GM10266 (cell line): ENCODE data around the gene MBD6.

Experiments
- DNase-seq: peaks from one replicate; pipeline ENCODE4 v3.0.0; 2012; ENCODE audit errors: extremely low spot score
- TF ChIP-seq, protein P1 (sequence below): IDR thresholded peaks from 2 replicates; pipeline ENCODE4 v1.5.1; 2012; ENCODE audit warnings: mild to moderate bottlenecking, low read depth; ENCODE audit not compliant: control insufficient read depth, insufficient read depth; ENCODE audit errors: missing control alignments

MBD6 gene

DNA sequence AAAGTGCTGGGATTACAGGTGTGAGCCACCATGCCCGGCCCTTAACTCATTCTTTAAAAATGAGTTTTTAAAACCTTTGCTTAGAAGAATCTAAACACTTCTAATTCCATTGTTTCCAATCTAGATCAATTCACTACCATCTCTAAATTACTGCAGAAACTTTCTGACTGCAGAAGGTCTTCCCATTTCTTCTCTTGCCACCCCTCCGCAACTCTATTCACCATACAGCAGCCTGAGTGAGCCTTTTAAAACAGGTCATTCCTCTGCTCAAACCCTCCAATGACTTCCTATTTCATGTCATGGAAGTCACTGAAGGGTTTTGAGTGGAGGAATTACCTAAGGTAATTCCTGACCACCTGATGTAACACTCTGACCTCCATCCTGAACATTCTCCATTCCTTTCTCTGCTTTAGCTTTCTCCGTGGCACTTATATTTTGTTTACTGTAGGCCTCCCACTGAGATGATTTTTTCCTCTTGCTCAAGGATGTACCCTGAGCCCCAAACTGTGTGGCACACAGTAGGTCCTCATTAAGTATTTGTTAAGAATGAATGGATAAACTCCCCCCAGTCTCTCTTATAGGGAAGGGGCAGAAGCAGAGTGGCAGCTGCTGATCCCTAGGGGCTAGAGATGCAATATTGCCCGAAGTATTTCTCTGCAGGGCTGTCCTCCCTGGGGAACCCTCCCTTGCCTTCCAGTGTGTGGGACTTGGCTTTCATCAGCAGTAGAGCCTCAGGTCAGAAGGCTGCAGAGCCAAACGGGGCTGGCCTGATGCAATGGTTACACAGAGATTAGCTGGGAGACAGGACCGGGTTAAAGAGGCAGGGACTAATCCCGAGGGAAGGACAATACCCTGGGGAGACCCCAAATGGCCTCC is 3.5 kb upstream of the MBD6 start:
- no peak for DNase-seq
- TF ChIP-seq, protein P1, sequence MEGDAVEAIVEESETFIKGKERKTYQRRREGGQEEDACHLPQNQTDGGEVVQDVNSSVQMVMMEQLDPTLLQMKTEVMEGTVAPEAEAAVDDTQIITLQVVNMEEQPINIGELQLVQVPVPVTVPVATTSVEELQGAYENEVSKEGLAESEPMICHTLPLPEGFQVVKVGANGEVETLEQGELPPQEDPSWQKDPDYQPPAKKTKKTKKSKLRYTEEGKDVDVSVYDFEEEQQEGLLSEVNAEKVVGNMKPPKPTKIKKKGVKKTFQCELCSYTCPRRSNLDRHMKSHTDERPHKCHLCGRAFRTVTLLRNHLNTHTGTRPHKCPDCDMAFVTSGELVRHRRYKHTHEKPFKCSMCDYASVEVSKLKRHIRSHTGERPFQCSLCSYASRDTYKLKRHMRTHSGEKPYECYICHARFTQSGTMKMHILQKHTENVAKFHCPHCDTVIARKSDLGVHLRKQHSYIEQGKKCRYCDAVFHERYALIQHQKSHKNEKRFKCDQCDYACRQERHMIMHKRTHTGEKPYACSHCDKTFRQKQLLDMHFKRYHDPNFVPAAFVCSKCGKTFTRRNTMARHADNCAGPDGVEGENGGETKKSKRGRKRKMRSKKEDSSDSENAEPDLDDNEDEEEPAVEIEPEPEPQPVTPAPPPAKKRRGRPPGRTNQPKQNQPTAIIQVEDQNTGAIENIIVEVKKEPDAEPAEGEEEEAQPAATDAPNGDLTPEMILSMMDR, result no peak

DNA sequence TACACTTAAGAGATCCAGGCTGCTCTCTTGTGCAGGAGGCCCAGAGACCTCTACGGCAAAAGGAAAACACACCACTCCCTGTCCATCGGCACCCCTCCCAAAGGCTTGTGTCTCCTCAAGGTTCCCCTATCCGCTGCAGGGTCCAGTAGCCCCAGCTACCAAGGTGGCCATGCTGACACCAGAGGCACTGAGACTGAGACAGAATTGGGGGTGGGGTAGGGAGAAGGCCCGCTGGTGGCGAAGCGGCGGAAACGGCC is 2.9 kb upstream of the MBD6 start:
- no peak for DNase-seq
- TF ChIP-seq, protein P1, result no peak

DNA sequence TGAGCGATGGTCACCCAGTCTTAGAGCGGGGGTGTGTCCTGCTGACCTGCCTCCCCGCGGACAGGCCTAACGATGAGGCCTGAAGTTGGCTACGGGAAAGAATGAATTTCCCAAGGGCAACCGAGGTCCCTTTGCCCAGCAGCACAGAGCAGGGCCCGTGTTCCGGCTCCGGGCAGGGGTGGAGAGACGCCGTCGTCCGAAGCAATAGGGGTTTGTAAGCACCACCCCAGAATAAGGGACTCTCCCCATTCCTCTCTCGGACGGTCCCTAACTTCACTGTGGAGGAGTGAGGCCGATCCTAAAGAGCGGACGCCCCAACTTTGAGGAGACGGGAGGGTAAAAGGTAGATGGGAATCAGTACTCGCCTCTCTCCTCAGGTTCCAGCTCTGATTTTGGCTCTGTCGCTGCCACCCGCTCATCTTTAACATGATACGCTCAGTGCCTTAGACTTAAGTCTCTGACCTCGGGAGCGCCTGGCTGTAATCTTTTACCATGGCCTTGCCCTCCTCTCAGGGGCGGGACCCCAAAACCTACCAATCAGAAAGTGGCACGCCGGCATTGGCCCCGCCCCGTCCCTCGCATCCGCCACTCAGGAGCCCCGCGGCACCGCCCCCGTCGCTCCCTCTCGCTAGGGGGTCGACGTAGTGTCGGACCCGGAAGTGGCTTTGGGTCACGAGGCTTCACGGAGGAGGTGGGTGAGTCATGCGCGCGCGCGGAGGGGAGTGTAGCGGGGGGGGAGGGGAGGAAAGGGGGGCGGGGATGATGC is 2.4 kb upstream of the MBD6 start, which contains the start of gene DDIT3:
Gene DDIT3 (minus strand): TSS at position 462 of the 766 bp plus-strand sequence. CDS start 3,108 bp downstream, outside the sequence.
- DNase-seq, result peak; percentile 97
- TF ChIP-seq, protein P1, result no peak

DNA sequence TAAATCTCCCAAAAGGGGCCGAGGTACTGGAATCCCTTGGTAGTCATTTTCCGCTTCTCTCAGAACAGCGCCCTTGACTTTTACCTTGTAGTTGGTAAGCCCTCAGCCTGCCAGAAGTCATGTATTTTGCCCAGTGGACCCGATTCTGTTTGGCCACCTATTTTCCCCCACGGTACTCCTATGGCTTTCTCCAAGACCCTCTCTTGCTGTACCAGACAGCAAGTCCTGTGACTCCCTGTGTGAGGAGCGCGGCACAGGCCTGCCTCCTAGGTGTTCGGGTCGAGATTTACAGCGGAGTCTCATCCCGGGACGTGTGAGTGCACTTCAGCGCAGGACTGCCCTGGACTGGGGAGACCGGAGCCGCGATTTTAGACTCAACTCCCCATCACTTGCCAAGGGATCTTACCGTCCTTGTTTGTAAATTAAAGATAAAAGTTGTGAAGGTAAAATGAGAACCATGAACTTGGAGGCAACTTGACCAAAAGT is 1.1 kb upstream of the MBD6 start:
- TF ChIP-seq, protein P1, result no peak
- no peak for DNase-seq

DNA sequence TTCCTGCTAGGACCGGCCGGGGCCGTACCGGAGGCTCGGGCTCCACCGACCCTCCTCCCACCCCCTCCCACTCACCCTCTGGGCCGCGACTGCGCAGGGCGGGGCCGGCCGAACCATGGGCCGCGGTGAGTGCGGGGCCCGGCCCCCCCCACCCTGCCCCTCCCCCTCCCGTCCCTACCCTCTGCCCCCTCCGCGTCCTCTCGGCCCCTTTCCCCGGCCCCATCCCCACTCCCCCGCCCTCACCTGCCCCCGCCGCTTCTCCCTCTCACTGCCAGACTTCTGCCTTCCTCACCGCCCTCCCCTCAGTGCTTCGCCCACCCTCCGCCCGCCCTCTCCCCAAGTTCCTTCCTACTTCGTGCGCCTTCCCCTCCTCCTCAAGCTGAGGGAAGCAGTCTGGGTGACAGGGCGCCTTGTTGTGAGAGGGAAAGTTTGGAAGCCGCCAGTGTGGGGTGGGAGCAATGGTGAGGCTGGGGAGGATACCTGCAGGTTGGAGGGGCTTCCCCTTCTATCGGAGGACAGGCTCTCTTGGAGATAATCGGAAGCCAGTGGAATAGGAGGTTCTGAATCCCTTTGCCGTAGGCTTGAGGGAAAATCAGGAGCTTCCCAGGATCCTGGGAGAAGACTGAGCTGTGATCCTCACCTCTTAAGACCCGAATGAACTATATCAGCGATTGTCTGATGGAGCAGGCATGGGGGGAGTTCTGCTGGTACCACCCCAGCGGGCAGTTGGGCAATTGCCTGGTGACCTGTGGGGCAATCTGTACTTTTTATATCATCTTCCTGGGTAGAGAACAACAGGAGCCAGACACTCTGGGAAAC is 472 bp downstream of the MBD6 start:
- TF ChIP-seq, protein P1, result no peak

DNA sequence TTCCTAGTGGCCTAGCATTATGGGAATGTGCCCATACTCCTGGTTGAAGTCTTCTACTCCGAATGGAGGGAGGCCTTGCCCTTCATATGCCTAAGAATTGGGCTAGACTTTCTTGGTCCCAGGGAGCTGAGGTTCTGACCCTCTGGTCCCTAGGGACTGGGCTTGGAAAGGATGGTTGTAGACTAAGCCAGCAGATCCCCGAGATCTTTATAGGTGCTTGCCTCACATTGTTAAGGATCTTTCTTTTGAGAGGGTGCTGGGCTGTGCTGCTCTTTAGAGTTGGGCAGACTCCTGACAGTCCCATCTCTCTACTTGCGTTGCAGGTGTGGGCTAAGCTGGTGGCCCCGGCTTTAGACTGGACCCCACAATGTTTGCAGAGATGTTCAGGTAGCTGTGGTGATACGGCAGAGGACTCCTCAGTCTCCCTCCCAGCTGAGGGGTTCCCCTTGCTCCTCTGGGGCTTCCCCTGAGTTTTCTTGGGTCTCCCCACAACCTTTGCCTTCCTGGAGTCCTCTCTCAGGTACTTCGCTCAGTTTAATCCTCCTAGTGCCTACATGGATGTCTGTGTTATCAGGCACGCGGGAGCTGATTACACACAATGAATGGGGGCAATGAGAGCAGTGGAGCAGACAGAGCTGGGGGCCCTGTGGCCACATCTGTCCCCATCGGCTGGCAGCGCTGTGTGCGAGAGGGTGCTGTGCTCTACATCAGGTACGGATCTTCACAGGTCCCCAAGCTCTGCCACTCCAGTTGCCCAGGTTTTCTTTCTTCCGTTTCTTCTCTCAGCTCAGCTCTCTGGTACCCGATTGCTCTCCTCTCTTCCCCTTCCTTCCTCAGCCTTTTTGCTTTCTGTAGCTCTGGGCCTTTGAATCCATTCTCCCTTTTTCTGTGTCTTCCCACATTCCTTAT is 1.3 kb downstream of the MBD6 start:
- TF ChIP-seq, protein P1, result no peak
- DNase-seq, result no peak

More for the DNA sequence above, 472 bp downstream of the MBD6 start:
- no peak for DNase-seq
